Neural cell (in vitro differentiated cells): ENCODE data around the gene AIMP1. TPM values are rescaled to one million over a fixed set of nuclear protein-coding genes. Genes with fewer than 3 reads are reported as not detected.

Experiments used
- H2AFZ ChIP-seq: fragments of 200-600, 300-800 bp; sonication (generic), shearing (Covaris generic); 2 replicates; pipeline ENCODE4 v1.6.0; 2014; ENCODE audit warnings: low read depth, mild to moderate bottlenecking, antibody characterized with exemption, low read length, moderate library complexity
- H3F3A ChIP-seq: fragments of 200-600 bp; shearing (Covaris generic); 2 replicates; pipeline ENCODE4 v1.6.1; 2016; ENCODE audit warnings: mild to moderate bottlenecking, moderate library complexity, mixed read lengths, antibody characterized with exemption, low read length; ENCODE audit not compliant: insufficient read depth, poor library complexity, severe bottlenecking
- H3K27ac ChIP-seq: fragments of 200-600, 300-800 bp; sonication (generic), shearing (Covaris generic); 2 replicates; pipeline ENCODE4 v1.5.1; 2014; ENCODE audit warnings: mild to moderate bottlenecking, low read length, moderate library complexity
- H3K27me3 ChIP-seq: fragments of 300-800, 200-600 bp; sonication (generic), shearing (Covaris generic); 2 replicates; pipeline ENCODE4 v1.6.0; 2014; ENCODE audit warnings: mild to moderate bottlenecking, low read depth, low read length, moderate library complexity; ENCODE audit not compliant: insufficient read depth
- H3K36me3 ChIP-seq: fragments of 300-800, 200-600 bp; sonication (generic), shearing (Covaris generic); 2 replicates; pipeline ENCODE4 v1.5.1; 2014; ENCODE audit warnings: mild to moderate bottlenecking, antibody characterized with exemption, low read length, moderate library complexity; ENCODE audit not compliant: insufficient read depth
- H3K4me2 ChIP-seq: fragments of 300-800, 200-600 bp; sonication (generic), shearing (Covaris generic); 2 replicates; pipeline ENCODE4 v1.6.0; 2014; ENCODE audit warnings: mild to moderate bottlenecking, low read length
- H3K4me3 ChIP-seq: fragments of 300-800, 200-600 bp; sonication (generic), shearing (Covaris generic); 2 replicates; pipeline ENCODE4 v1.5.1; 2014; ENCODE audit warnings: mild to moderate bottlenecking, low read length, moderate library complexity
- H3K79me2 ChIP-seq: fragments of 200-600 bp; shearing (Covaris generic); replicated peaks from 2 replicates; pipeline ENCODE4 v1.6.0; 2014; ENCODE audit warnings: mild to moderate bottlenecking, low read length, moderate library complexity; ENCODE audit not compliant: insufficient read depth
- H3K9ac ChIP-seq: fragments of 300-800, 200-600 bp; sonication (generic), shearing (Covaris generic); 2 replicates; pipeline ENCODE4 v1.6.1; 2016; ENCODE audit warnings: mild to moderate bottlenecking, low read length, mixed read lengths
- H3K9me2 ChIP-seq: fragments of 200-600 bp; shearing (Covaris generic); 2 replicates; pipeline ENCODE4 v1.6.1; 2016; ENCODE audit warnings: mild to moderate bottlenecking, low read length, mixed read lengths; ENCODE audit not compliant: insufficient read depth
- H3K9me3 ChIP-seq: fragments of 200-600, 300-800 bp; sonication (generic), shearing (Covaris generic); 2 replicates; pipeline ENCODE4 v1.6.1; 2016; ENCODE audit warnings: mild to moderate bottlenecking, mixed run types, low read length, moderate library complexity, mixed read lengths
- H4K20me1 ChIP-seq: fragments of 200-600 bp; shearing (Covaris generic); 2 replicates; pipeline ENCODE4 v1.6.1; 2016; ENCODE audit warnings: mild to moderate bottlenecking, mixed run types; ENCODE audit not compliant: insufficient read depth
- EP300 ChIP-seq: fragments of 450-650 bp; conservative IDR thresholded peaks from 2 replicates; pipeline ENCODE4 v1.6.1; 2014; ENCODE audit warnings: antibody characterized with exemption, mild to moderate bottlenecking, moderate library complexity; ENCODE audit not compliant: poor library complexity, severe bottlenecking
- EZH2 ChIP-seq: fragments of 200-600, 300-800 bp; shearing (Covaris generic), sonication (generic); IDR thresholded peaks from 2 replicates; pipeline ENCODE4 v1.6.1; 2014; ENCODE audit warnings: antibody characterized with exemption, low read length, borderline replicate concordance, mild to moderate bottlenecking; ENCODE audit not compliant: insufficient read depth, poor library complexity, severe bottlenecking
- MXI1 ChIP-seq: fragments of 450-650 bp; conservative IDR thresholded peaks from 2 replicates; pipeline ENCODE4 v1.6.1; 2014; ENCODE audit warnings: antibody characterized with exemption, mild to moderate bottlenecking; ENCODE audit not compliant: poor library complexity, severe bottlenecking
- POLR2AphosphoS5 ChIP-seq: IDR thresholded peaks from 2 replicates; pipeline ENCODE4 v1.6.1; 2012
- RAD21 ChIP-seq: fragments of 450-650 bp; conservative IDR thresholded peaks from 2 replicates; pipeline ENCODE4 v1.6.1; 2014; ENCODE audit warnings: antibody characterized with exemption, mild to moderate bottlenecking, moderate library complexity
- SMC3 ChIP-seq: fragments of 450-650 bp; conservative IDR thresholded peaks from 2 replicates; pipeline ENCODE4 v1.6.1; 2014; ENCODE audit warnings: antibody characterized with exemption, mild to moderate bottlenecking, moderate library complexity; ENCODE audit not compliant: poor library complexity
- TAF1 ChIP-seq: IDR thresholded peaks from 2 replicates; pipeline ENCODE4 v1.6.1; 2012; ENCODE audit warnings: low read depth
- polyA plus RNA-seq: library from polyadenylated mRNA; depleted of rRNA; stranded (reverse); fragments of >200 nt; gene quantifications from 2 replicates; pipeline ENCODE4 v1.2.3, GENCODE V29; 2014
- TF ChIP-seq, protein P1 (sequence below): fragments of 450-650 bp; IDR thresholded peaks from 2 replicates; pipeline ENCODE4 v1.5.1; 2014; ENCODE audit warnings: antibody characterized with exemption, mild to moderate bottlenecking, moderate library complexity; ENCODE audit not compliant: poor library complexity, severe bottlenecking
- TF ChIP-seq, protein P2 (sequence below): IDR thresholded peaks from 2 replicates; pipeline ENCODE4 v1.6.1; 2012; ENCODE audit warnings: borderline replicate concordance

The AIMP1 gene
- polyA plus RNA-seq, 1 donor from 2014 or later, result 46.5 TPM

DNA sequence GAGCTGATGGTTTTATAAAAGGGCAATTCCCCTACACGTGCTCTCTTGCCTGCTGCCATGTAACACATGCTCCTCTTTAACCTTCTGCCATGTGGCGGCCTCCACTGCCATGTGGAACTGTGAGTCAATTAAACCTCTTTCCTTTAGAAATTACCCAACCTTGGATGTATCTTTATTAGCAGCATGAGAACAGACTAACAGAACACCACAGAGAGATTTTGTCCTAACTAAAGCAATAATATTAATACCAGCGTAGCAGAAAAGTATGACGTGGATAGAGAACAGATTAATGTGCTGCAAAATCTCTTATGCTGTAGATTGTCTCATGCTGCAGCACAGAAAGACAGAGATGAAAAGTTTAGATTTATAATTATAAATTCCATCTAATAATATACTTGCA, 23.1 kb downstream of the AIMP1 start:
- no peak for TF ChIP-seq EP300
- no peak overlapping the region for H3K27ac ChIP-seq
- no peak overlapping the region for H3K4me3 ChIP-seq
- H3K9me2 ChIP-seq, result no peaks in the 10 kb centered on the region
- no peaks in the 10 kb centered on the region for H3F3A ChIP-seq
- H3K9me3 ChIP-seq, result no peaks in the 10 kb centered on the region
- no peak overlapping the region for H2AFZ ChIP-seq
- H3K79me2 ChIP-seq, result no peaks in the 10 kb centered on the region
- H3K4me2 ChIP-seq, result no peak overlapping the region
- no peaks in the 10 kb centered on the region for H3K27me3 ChIP-seq
- no peaks in the 10 kb centered on the region for H4K20me1 ChIP-seq
- H3K36me3 ChIP-seq, result peaks cover 12% of the 10 kb centered on the region
- no peak overlapping the region for H3K9ac ChIP-seq

DNA sequence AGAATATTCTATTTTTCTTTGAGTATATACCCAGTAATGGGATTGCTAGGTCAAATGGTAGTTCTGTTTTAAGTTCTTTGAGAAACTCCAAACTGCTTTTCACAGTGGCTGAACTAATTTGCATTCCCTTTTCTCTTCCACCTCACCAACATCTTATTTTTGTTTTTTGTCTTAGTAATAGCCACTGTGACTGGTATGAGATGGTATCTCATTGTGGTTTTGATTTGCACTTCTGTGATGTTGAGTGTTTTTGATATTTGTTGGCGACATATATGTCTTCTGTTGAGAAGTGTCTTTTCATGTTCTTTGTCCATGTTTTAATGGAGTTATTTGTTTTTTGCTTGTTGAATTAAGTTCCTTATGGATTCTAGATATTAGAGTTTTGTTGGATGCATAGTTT, 24.4 kb downstream of the AIMP1 start:
- no peak overlapping the region for H3K9ac ChIP-seq
- no peaks in the 10 kb centered on the region for H3K9me2 ChIP-seq
- no peak overlapping the region for H2AFZ ChIP-seq
- no peaks in the 10 kb centered on the region for H3K79me2 ChIP-seq
- no peaks in the 10 kb centered on the region for H3K9me3 ChIP-seq
- no peaks in the 10 kb centered on the region for H3F3A ChIP-seq
- H3K27ac ChIP-seq, result no peak overlapping the region
- H3K4me3 ChIP-seq, result no peak overlapping the region
- H4K20me1 ChIP-seq, result no peaks in the 10 kb centered on the region
- H3K27me3 ChIP-seq, result no peaks in the 10 kb centered on the region
- H3K4me2 ChIP-seq, result no peak overlapping the region
- TF ChIP-seq MXI1 (no peak), POLR2AphosphoS5 (no peak), TAF1 (no peak), EP300 (no peak), EZH2 (no peak), SMC3 (no peak)
- TF ChIP-seq, protein P1, sequence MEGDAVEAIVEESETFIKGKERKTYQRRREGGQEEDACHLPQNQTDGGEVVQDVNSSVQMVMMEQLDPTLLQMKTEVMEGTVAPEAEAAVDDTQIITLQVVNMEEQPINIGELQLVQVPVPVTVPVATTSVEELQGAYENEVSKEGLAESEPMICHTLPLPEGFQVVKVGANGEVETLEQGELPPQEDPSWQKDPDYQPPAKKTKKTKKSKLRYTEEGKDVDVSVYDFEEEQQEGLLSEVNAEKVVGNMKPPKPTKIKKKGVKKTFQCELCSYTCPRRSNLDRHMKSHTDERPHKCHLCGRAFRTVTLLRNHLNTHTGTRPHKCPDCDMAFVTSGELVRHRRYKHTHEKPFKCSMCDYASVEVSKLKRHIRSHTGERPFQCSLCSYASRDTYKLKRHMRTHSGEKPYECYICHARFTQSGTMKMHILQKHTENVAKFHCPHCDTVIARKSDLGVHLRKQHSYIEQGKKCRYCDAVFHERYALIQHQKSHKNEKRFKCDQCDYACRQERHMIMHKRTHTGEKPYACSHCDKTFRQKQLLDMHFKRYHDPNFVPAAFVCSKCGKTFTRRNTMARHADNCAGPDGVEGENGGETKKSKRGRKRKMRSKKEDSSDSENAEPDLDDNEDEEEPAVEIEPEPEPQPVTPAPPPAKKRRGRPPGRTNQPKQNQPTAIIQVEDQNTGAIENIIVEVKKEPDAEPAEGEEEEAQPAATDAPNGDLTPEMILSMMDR, result no peak
- H3K36me3 ChIP-seq, result peaks cover 12% of the 10 kb centered on the region

DNA sequence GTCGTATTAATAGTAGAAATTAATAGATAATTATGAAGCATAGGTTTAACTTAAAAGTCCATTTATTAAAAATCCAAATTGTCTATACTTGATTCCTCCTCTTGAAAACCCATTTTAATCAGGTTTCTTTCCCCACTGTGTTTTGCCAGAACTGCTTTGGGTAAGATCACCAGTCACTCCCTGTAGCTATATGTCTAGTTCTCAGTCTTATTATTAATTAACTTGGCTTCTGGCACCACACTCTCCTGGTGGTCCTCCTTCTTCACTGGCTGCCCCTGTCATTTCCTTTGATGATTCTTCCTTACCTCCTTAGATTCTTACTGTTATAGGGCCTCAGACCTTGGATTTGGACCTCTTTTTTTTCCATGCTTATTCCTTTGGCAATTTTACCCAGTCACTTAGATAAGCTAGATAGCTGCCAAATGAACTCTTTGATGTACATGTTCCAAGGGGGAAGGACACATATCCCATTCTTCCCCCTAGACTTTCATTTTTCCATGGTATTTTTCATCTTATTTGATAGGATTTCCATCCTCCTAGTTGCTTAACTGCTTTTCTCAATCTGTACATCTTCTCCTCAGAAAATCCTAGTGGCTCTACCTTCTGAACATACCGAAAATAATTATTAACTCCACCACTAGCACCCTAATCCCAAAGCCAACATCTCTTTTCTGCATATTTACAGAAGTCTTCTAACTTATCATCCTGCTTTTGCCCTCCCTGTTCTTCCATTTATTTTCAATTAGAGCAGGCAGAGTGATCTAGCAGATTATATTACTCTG, 27.7 kb downstream of the AIMP1 start:
- H3K27ac ChIP-seq, result no peak overlapping the region
- H3K36me3 ChIP-seq, result no peaks in the 10 kb centered on the region
- H3K4me2 ChIP-seq, result no peak overlapping the region
- no peaks in the 10 kb centered on the region for H3K27me3 ChIP-seq
- H2AFZ ChIP-seq, result no peak overlapping the region
- H3K4me3 ChIP-seq, result no peak overlapping the region
- H3K9ac ChIP-seq, result no peak overlapping the region
- no peak for TF ChIP-seq POLR2AphosphoS5
- no peak for TF ChIP-seq MXI1
- no peak for TF ChIP-seq RAD21
- no peak for TF ChIP-seq SMC3
- TF ChIP-seq, protein P1, result no peak
- TF ChIP-seq EP300, result no peak
- no peak for TF ChIP-seq TAF1
- TF ChIP-seq, protein P2, sequence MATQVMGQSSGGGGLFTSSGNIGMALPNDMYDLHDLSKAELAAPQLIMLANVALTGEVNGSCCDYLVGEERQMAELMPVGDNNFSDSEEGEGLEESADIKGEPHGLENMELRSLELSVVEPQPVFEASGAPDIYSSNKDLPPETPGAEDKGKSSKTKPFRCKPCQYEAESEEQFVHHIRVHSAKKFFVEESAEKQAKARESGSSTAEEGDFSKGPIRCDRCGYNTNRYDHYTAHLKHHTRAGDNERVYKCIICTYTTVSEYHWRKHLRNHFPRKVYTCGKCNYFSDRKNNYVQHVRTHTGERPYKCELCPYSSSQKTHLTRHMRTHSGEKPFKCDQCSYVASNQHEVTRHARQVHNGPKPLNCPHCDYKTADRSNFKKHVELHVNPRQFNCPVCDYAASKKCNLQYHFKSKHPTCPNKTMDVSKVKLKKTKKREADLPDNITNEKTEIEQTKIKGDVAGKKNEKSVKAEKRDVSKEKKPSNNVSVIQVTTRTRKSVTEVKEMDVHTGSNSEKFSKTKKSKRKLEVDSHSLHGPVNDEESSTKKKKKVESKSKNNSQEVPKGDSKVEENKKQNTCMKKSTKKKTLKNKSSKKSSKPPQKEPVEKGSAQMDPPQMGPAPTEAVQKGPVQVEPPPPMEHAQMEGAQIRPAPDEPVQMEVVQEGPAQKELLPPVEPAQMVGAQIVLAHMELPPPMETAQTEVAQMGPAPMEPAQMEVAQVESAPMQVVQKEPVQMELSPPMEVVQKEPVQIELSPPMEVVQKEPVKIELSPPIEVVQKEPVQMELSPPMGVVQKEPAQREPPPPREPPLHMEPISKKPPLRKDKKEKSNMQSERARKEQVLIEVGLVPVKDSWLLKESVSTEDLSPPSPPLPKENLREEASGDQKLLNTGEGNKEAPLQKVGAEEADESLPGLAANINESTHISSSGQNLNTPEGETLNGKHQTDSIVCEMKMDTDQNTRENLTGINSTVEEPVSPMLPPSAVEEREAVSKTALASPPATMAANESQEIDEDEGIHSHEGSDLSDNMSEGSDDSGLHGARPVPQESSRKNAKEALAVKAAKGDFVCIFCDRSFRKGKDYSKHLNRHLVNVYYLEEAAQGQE, result no peak
- TF ChIP-seq EZH2, result no peak
- no peaks in the 10 kb centered on the region for H3F3A ChIP-seq
- no peaks in the 10 kb centered on the region for H4K20me1 ChIP-seq
- no peaks in the 10 kb centered on the region for H3K9me3 ChIP-seq
- no peaks in the 10 kb centered on the region for H3K79me2 ChIP-seq
- no peaks in the 10 kb centered on the region for H3K9me2 ChIP-seq
